Neural cell (in vitro differentiated cells): ENCODE data around the gene S100A5. TPM values are rescaled to one million over a fixed set of nuclear protein-coding genes. Genes with fewer than 3 reads are reported as not detected.

Source experiments
- H2AFZ ChIP-seq: fragments of 200-600, 300-800 bp; sonication (generic), shearing (Covaris generic); 2 replicates; pipeline ENCODE4 v1.6.0; 2014; ENCODE audit warnings: low read depth, mild to moderate bottlenecking, antibody characterized with exemption, low read length, moderate library complexity
- H3F3A ChIP-seq: fragments of 200-600 bp; shearing (Covaris generic); 2 replicates; pipeline ENCODE4 v1.6.1; 2016; ENCODE audit warnings: mild to moderate bottlenecking, moderate library complexity, mixed read lengths, antibody characterized with exemption, low read length; ENCODE audit not compliant: insufficient read depth, poor library complexity, severe bottlenecking
- H3K27ac ChIP-seq: fragments of 200-600, 300-800 bp; sonication (generic), shearing (Covaris generic); 2 replicates; pipeline ENCODE4 v1.5.1; 2014; ENCODE audit warnings: mild to moderate bottlenecking, low read length, moderate library complexity
- H3K27me3 ChIP-seq: fragments of 300-800, 200-600 bp; sonication (generic), shearing (Covaris generic); 2 replicates; pipeline ENCODE4 v1.6.0; 2014; ENCODE audit warnings: mild to moderate bottlenecking, low read depth, low read length, moderate library complexity; ENCODE audit not compliant: insufficient read depth
- H3K36me3 ChIP-seq: fragments of 300-800, 200-600 bp; sonication (generic), shearing (Covaris generic); 2 replicates; pipeline ENCODE4 v1.5.1; 2014; ENCODE audit warnings: mild to moderate bottlenecking, antibody characterized with exemption, low read length, moderate library complexity; ENCODE audit not compliant: insufficient read depth
- H3K4me2 ChIP-seq: fragments of 300-800, 200-600 bp; sonication (generic), shearing (Covaris generic); 2 replicates; pipeline ENCODE4 v1.6.0; 2014; ENCODE audit warnings: mild to moderate bottlenecking, low read length
- H3K4me3 ChIP-seq: fragments of 300-800, 200-600 bp; sonication (generic), shearing (Covaris generic); 2 replicates; pipeline ENCODE4 v1.5.1; 2014; ENCODE audit warnings: mild to moderate bottlenecking, low read length, moderate library complexity
- H3K79me2 ChIP-seq: fragments of 200-600 bp; shearing (Covaris generic); replicated peaks from 2 replicates; pipeline ENCODE4 v1.6.0; 2014; ENCODE audit warnings: mild to moderate bottlenecking, low read length, moderate library complexity; ENCODE audit not compliant: insufficient read depth
- H3K9ac ChIP-seq: fragments of 300-800, 200-600 bp; sonication (generic), shearing (Covaris generic); 2 replicates; pipeline ENCODE4 v1.6.1; 2016; ENCODE audit warnings: mild to moderate bottlenecking, low read length, mixed read lengths
- H3K9me2 ChIP-seq: fragments of 200-600 bp; shearing (Covaris generic); 2 replicates; pipeline ENCODE4 v1.6.1; 2016; ENCODE audit warnings: mild to moderate bottlenecking, low read length, mixed read lengths; ENCODE audit not compliant: insufficient read depth
- H3K9me3 ChIP-seq: fragments of 200-600, 300-800 bp; sonication (generic), shearing (Covaris generic); 2 replicates; pipeline ENCODE4 v1.6.1; 2016; ENCODE audit warnings: mild to moderate bottlenecking, mixed run types, low read length, moderate library complexity, mixed read lengths
- H4K20me1 ChIP-seq: fragments of 200-600 bp; shearing (Covaris generic); 2 replicates; pipeline ENCODE4 v1.6.1; 2016; ENCODE audit warnings: mild to moderate bottlenecking, mixed run types; ENCODE audit not compliant: insufficient read depth
- EP300 ChIP-seq: fragments of 450-650 bp; conservative IDR thresholded peaks from 2 replicates; pipeline ENCODE4 v1.6.1; 2014; ENCODE audit warnings: antibody characterized with exemption, mild to moderate bottlenecking, moderate library complexity; ENCODE audit not compliant: poor library complexity, severe bottlenecking
- EZH2 ChIP-seq: fragments of 200-600, 300-800 bp; shearing (Covaris generic), sonication (generic); IDR thresholded peaks from 2 replicates; pipeline ENCODE4 v1.6.1; 2014; ENCODE audit warnings: antibody characterized with exemption, low read length, borderline replicate concordance, mild to moderate bottlenecking; ENCODE audit not compliant: insufficient read depth, poor library complexity, severe bottlenecking
- MXI1 ChIP-seq: fragments of 450-650 bp; conservative IDR thresholded peaks from 2 replicates; pipeline ENCODE4 v1.6.1; 2014; ENCODE audit warnings: antibody characterized with exemption, mild to moderate bottlenecking; ENCODE audit not compliant: poor library complexity, severe bottlenecking
- POLR2AphosphoS5 ChIP-seq: IDR thresholded peaks from 2 replicates; pipeline ENCODE4 v1.6.1; 2012
- RAD21 ChIP-seq: fragments of 450-650 bp; conservative IDR thresholded peaks from 2 replicates; pipeline ENCODE4 v1.6.1; 2014; ENCODE audit warnings: antibody characterized with exemption, mild to moderate bottlenecking, moderate library complexity
- SMC3 ChIP-seq: fragments of 450-650 bp; conservative IDR thresholded peaks from 2 replicates; pipeline ENCODE4 v1.6.1; 2014; ENCODE audit warnings: antibody characterized with exemption, mild to moderate bottlenecking, moderate library complexity; ENCODE audit not compliant: poor library complexity
- TAF1 ChIP-seq: IDR thresholded peaks from 2 replicates; pipeline ENCODE4 v1.6.1; 2012; ENCODE audit warnings: low read depth
- polyA plus RNA-seq: library from polyadenylated mRNA; depleted of rRNA; stranded (reverse); fragments of >200 nt; gene quantifications from 2 replicates; pipeline ENCODE4 v1.2.3, GENCODE V29; 2014
- TF ChIP-seq, protein P1 (sequence below): IDR thresholded peaks from 2 replicates; pipeline ENCODE4 v1.6.1; 2012; ENCODE audit warnings: borderline replicate concordance
- TF ChIP-seq, protein P2 (sequence below): fragments of 450-650 bp; IDR thresholded peaks from 2 replicates; pipeline ENCODE4 v1.5.1; 2014; ENCODE audit warnings: antibody characterized with exemption, mild to moderate bottlenecking, moderate library complexity; ENCODE audit not compliant: poor library complexity, severe bottlenecking

The S100A5 gene
- polyA plus RNA-seq, 1 donor from 2014 or later: not detected

- Histone ChIP-seq H3K27ac (no peak overlapping the region), H3K9me2 (no peaks in the 10 kb centered on the region), H4K20me1 (no peaks in the 10 kb centered on the region), H3K27me3 (no peaks in the 10 kb centered on the region), H3K9ac (no peak overlapping the region), H3K36me3 (no peaks in the 10 kb centered on the region), H3K4me3 (no peak overlapping the region), H3K4me2 (no peak overlapping the region), H3K9me3 (no peaks in the 10 kb centered on the region), H2AFZ (no peak overlapping the region), H3K79me2 (no peaks in the 10 kb centered on the region), H3F3A (no peaks in the 10 kb centered on the region)
- TF ChIP-seq POLR2AphosphoS5: no peak
- TF ChIP-seq, protein P1, sequence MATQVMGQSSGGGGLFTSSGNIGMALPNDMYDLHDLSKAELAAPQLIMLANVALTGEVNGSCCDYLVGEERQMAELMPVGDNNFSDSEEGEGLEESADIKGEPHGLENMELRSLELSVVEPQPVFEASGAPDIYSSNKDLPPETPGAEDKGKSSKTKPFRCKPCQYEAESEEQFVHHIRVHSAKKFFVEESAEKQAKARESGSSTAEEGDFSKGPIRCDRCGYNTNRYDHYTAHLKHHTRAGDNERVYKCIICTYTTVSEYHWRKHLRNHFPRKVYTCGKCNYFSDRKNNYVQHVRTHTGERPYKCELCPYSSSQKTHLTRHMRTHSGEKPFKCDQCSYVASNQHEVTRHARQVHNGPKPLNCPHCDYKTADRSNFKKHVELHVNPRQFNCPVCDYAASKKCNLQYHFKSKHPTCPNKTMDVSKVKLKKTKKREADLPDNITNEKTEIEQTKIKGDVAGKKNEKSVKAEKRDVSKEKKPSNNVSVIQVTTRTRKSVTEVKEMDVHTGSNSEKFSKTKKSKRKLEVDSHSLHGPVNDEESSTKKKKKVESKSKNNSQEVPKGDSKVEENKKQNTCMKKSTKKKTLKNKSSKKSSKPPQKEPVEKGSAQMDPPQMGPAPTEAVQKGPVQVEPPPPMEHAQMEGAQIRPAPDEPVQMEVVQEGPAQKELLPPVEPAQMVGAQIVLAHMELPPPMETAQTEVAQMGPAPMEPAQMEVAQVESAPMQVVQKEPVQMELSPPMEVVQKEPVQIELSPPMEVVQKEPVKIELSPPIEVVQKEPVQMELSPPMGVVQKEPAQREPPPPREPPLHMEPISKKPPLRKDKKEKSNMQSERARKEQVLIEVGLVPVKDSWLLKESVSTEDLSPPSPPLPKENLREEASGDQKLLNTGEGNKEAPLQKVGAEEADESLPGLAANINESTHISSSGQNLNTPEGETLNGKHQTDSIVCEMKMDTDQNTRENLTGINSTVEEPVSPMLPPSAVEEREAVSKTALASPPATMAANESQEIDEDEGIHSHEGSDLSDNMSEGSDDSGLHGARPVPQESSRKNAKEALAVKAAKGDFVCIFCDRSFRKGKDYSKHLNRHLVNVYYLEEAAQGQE: no peak
- no peak for TF ChIP-seq SMC3
- no peak for TF ChIP-seq EP300
- TF ChIP-seq, protein P2, sequence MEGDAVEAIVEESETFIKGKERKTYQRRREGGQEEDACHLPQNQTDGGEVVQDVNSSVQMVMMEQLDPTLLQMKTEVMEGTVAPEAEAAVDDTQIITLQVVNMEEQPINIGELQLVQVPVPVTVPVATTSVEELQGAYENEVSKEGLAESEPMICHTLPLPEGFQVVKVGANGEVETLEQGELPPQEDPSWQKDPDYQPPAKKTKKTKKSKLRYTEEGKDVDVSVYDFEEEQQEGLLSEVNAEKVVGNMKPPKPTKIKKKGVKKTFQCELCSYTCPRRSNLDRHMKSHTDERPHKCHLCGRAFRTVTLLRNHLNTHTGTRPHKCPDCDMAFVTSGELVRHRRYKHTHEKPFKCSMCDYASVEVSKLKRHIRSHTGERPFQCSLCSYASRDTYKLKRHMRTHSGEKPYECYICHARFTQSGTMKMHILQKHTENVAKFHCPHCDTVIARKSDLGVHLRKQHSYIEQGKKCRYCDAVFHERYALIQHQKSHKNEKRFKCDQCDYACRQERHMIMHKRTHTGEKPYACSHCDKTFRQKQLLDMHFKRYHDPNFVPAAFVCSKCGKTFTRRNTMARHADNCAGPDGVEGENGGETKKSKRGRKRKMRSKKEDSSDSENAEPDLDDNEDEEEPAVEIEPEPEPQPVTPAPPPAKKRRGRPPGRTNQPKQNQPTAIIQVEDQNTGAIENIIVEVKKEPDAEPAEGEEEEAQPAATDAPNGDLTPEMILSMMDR: no peak
- TF ChIP-seq RAD21: no peak
- no peak for TF ChIP-seq EZH2
- no peak for TF ChIP-seq TAF1
- TF ChIP-seq MXI1: no peak
These were observed 13.6 kb downstream of the S100A5 start for GRCh38 chr1:153527023-153527682.

- H3F3A ChIP-seq: no peaks in the 10 kb centered on the region
- H3K79me2 ChIP-seq: no peaks in the 10 kb centered on the region
- H2AFZ ChIP-seq: no peak overlapping the region
- no peak overlapping the region for H3K27ac ChIP-seq
- no peak overlapping the region for H3K9ac ChIP-seq
- TF ChIP-seq, protein P1: no peak
- no peak for TF ChIP-seq POLR2AphosphoS5
- H3K4me3 ChIP-seq: no peak overlapping the region
- no peaks in the 10 kb centered on the region for H4K20me1 ChIP-seq
- H3K9me3 ChIP-seq: no peaks in the 10 kb centered on the region
- H3K27me3 ChIP-seq: no peaks in the 10 kb centered on the region
- H3K9me2 ChIP-seq: no peaks in the 10 kb centered on the region
- no peak overlapping the region for H3K4me2 ChIP-seq
- no peaks in the 10 kb centered on the region for H3K36me3 ChIP-seq
These were observed 14.6 kb downstream of the S100A5 start for GRCh38 chr1:153526132-153526543.
